Breast epithelium (tissue), 3 donors: ENCODE results near the gene CACNA2D4.

ENCODE experiments used
- CTCF ChIP-seq, 3 donors: fragments of 450-650 bp; IDR thresholded peaks; one replicate each; pipeline ENCODE4 v1.5.1; 2016 to 2017; ENCODE audit warnings: antibody characterized with exemption in 3 of 3, mild to moderate bottlenecking in 3 of 3, moderate library complexity in 3 of 3
- POLR2A ChIP-seq: fragments of 450-650 bp; IDR thresholded peaks from one replicate; pipeline ENCODE4 v1.6.1; 2016; ENCODE audit warnings: antibody characterized with exemption, mild to moderate bottlenecking, moderate library complexity

- TF ChIP-seq CTCF (IDR thresholded peaks at IDR 0.05) = no peak
- no peak for TF ChIP-seq POLR2A
These were observed 111.2 kb downstream of the CACNA2D4 start for GRCh38 chr12:1807087-1807860.
